Activated naive CD4-positive, alpha-beta T cell treated with anti-CD3 and anti-CD28 coated beads, Interleukin-2, amount 10 ng/mL, durations not matched to agents 7 days and 5 days (primary cell): ENCODE measurements around the gene CDK5R1.
"Not testable (repeated sequence)": the region's sequence is repeated elsewhere in the genome, so short reads cannot be mapped to it uniquely, and the experiment has no call there.

ENCODE experiments used
- CTCF ChIA-PET: fragments of 350-600 bp; sonication (Branson Sonifier 250); formaldehyde crosslinking; loops from one replicate; lab custom pipeline; 2021; ENCODE audit warnings: antibody characterized with exemption; lab: Charles Lee
- DNase-seq: peaks from one replicate; pipeline ENCODE4 v3.0.0-alpha.2; 2020
- H3K27ac Mint-ChIP-seq: one replicate; pipeline ENCODE4 v1.8.0; 2021; ENCODE audit warnings: mild to moderate bottlenecking, moderate library complexity, mixed read lengths
- H3K27me3 Mint-ChIP-seq: one replicate; pipeline ENCODE4 v1.8.0; 2021; ENCODE audit warnings: mild to moderate bottlenecking, mixed read lengths
- H3K36me3 Mint-ChIP-seq: one replicate; pipeline ENCODE4 v1.8.0; 2021; ENCODE audit warnings: mixed read lengths
- H3K4me1 Mint-ChIP-seq: one replicate; pipeline ENCODE4 v1.8.0; 2021; ENCODE audit warnings: mixed read lengths
- H3K4me3 Mint-ChIP-seq: one replicate; pipeline ENCODE4 v1.8.0; 2021; ENCODE audit warnings: mild to moderate bottlenecking, moderate library complexity, mixed read lengths
- H3K9me3 Mint-ChIP-seq: one replicate; pipeline ENCODE4 v1.8.0; 2021; ENCODE audit warnings: mixed read lengths

CDK5R1 gene

DNA sequence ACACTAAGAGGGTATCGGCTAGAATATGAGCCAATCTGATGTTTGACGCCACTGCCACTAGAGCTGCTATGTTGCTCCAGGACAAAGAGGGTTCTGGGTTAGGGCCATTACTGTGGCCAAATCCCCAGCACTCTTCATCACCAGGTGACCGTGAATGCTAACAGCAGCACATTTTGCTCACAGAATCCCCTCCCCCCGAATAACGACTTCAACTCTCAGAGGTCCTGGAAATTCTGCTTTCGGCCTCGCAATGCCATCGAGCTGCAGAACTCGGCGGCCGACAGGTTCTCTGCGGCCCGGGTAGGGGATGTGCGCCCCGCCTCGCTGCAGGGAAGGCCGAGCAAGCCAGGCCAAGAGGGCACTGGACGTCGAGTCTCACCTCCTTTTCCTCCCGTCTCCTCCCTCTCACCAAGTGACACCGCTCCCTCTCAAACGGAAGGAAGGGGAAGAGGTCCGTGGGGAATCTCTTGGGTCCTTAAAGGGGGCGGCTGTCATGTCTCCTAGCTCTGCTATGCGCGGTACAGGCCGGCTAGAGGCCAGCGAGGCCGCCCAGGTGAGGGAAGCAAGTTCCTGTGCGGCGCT, 31.9 kb downstream of the CDK5R1 start:
- H3K4me1 Mint-ChIP-seq = peaks cover 76% of the 10 kb centered on the region
- H3K4me3 Mint-ChIP-seq = peak overlapping the region; percentile 40
- no peaks in the 10 kb centered on the region for H3K9me3 Mint-ChIP-seq
- H3K27me3 Mint-ChIP-seq = peaks cover 6% of the 10 kb centered on the region
- H3K27ac Mint-ChIP-seq = peak overlapping the region; percentile 74
- CTCF ChIA-PET = interaction anchor here (1.1 kb wide), 2 partner anchors 25 to 29 kb away, joined by 3 read pairs; no protein-coding TSS in a partner anchor
- H3K36me3 Mint-ChIP-seq = no peaks in the 10 kb centered on the region
- no peak for DNase-seq

DNA sequence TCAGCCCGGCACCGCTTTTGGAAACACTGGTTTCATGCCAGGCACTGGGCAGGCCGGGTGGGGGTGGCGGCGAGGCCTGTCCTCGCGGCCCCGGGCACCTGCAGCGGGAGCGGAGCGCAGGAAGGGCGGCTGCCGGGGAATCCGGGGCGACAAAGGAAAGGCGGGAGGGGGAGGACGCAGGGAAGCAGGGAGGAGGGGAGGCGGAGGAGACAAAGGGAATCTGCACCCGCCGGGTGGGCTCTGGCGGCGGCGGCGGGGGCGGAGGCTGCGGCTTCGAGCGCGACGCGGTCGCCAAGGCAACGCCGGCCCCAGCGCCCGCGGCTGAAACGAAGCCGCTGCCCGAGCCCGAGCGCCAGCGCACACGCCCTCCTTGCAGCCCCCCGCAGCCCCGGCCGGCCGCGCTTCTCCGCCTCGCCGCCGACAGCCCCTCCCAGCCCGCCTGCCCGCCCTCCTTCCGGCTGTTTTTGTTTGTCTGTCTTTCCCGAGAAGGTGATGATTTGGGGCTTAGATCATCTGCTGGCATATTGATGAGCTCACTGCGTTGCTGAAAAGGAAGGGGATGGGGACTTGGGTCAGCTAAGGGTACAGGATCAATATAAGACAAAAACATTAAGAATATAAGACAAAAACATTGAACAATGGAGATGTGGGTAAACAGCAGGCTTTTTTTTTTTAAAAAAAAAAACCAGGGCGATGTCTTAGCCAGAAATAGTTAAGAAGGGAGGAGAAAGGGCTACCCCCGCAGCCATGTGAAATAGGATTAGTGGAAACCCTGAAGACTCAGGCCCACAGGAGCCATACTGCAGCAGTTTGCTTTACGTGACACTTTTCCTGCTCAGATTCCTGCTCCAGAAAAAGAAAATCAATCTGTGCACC, 32.7 kb downstream of the CDK5R1 start:
- Mint-ChIP-seq H3K27me3 (peaks cover 6% of the 10 kb centered on the region), H3K27ac (peak overlapping the region; percentile 96), H3K9me3 (no peaks in the 10 kb centered on the region), H3K4me3 (peak overlapping the region; percentile 73), H3K36me3 (no peaks in the 10 kb centered on the region), H3K4me1 (peaks cover 82% of the 10 kb centered on the region)
- CTCF ChIA-PET = interaction anchor here (1.3 kb wide), 1 partner anchor 28 kb away, joined by 6 read pairs; no protein-coding TSS in a partner anchor
- peak; percentile 85 for DNase-seq

DNA sequence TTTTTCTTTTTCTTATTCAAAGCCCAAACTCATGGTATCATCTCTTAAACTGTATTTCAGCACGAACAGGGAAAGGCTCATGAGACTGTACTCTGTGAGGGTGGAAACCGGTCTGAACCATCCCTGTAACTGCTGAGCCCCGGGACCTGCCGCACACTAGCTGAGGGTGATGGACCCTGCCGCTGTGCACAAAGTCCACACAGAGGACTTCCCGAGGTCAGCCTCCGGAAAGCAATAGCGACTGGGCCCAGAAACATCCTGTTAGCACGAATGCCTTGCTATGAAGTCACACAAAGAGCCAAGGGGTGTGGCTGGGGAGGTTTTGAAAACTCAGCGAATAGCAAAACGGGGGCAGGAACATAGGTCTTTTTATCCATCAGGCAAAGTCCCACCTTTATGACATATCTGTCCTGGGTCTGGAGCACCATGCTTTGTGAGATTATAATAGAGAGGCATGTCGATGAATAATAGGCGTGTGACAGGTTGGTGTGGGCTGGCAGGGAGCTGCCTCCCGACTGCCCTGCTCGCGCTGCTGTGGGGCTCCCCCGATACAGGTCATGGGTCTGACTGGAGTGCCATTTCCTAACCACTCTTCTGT, 33.4 kb downstream of the CDK5R1 start:
- H3K4me1 Mint-ChIP-seq = peaks cover 86% of the 10 kb centered on the region
- H3K27me3 Mint-ChIP-seq = peaks cover 6% of the 10 kb centered on the region
- peak; percentile 78 for DNase-seq
- peak overlapping the region; percentile 73 for H3K4me3 Mint-ChIP-seq
- peak overlapping the region; percentile 96 for H3K27ac Mint-ChIP-seq
- CTCF ChIA-PET = interaction anchor here (1.3 kb wide), 1 partner anchor 29 kb away, joined by 6 read pairs; no protein-coding TSS in a partner anchor
- H3K9me3 Mint-ChIP-seq = no peaks in the 10 kb centered on the region
- no peaks in the 10 kb centered on the region for H3K36me3 Mint-ChIP-seq

DNA sequence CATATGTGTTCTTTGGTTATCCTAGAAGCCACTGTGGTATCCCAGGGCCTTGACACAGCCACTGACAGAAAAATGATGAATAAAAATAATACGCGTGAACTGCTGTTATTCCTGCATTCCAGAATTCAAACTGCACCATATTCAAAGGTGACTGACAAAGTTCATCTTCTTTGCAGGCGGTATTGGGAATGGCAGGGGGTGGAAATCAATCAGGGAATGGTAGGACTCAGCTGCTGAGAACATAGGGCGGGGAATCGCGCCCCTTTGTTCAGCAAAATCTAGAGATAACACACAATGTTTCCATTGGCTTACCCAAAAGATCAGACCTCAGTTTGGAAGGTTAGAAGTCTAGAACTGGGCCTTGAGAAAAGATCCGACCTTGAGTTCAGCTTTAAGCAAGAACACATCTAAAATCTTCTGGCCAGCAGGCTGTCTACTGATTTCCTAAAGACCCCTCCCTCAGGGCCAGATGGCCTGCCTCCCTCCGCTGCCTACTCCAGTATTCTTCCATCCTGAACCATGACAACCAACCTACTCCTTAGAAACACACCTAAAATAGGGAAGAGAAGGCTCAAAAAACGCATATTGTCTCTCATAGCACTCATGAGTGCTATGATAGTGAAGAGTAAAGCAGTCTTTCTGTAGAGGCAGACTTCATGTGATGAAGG, 34.1 kb downstream of the CDK5R1 start:
- H3K27me3 Mint-ChIP-seq = peaks cover 11% of the 10 kb centered on the region
- CTCF ChIA-PET = no interaction called here
- H3K9me3 Mint-ChIP-seq = no peaks in the 10 kb centered on the region
- H3K27ac Mint-ChIP-seq = peak overlapping the region; percentile 96
- no peak for DNase-seq
- peak overlapping the region; percentile 73 for H3K4me3 Mint-ChIP-seq
- H3K4me1 Mint-ChIP-seq = peaks cover 83% of the 10 kb centered on the region
- H3K36me3 Mint-ChIP-seq = no peaks in the 10 kb centered on the region

DNA sequence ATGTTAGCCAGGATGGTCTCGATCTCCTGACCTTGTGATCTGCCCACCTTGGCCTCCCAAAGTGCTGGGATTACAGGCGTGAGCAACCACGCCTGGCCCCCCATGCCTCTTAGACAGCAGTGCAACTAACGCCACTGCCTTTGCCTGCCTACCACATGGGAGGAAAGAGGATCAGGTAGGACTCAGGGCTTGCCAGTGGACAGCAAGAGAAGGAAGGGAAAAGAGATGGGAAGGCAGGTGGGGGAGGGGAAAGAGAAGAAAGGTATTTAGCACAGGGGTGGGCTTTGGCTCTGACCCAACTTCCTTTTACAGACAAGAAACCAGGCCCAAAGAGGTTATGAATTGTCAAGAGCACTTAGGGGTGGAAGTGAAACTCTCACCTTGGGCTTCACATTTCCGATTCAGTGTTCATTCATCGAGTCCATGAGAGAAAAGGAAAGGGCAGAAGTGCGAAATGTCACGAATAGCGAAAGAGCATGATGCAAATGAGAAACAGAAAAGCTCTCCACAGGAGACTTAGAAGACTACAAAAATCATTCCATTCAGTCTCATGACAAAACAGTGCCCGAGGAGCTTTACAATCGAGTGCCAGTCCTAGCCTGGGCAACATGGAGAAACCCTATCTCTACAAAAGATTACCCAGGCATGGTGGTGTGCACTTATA, 36.4 kb downstream of the CDK5R1 start:
- H3K27ac Mint-ChIP-seq = peak overlapping the region; percentile 89
- H3K9me3 Mint-ChIP-seq = no peaks in the 10 kb centered on the region
- CTCF ChIA-PET = interaction anchor here (1.1 to 3.4 kb wide), 8 partner anchors 19 to 60 kb away, joined by 3 to 22 read pairs (median 10); partner anchors contain the start of gene CDK5R1
- H3K36me3 Mint-ChIP-seq = no peaks in the 10 kb centered on the region
- H3K27me3 Mint-ChIP-seq = peaks cover 25% of the 10 kb centered on the region
- H3K4me3 Mint-ChIP-seq = peak overlapping the region; percentile 5
- DNase-seq = peak; percentile 50
- peaks cover 71% of the 10 kb centered on the region for H3K4me1 Mint-ChIP-seq

DNA sequence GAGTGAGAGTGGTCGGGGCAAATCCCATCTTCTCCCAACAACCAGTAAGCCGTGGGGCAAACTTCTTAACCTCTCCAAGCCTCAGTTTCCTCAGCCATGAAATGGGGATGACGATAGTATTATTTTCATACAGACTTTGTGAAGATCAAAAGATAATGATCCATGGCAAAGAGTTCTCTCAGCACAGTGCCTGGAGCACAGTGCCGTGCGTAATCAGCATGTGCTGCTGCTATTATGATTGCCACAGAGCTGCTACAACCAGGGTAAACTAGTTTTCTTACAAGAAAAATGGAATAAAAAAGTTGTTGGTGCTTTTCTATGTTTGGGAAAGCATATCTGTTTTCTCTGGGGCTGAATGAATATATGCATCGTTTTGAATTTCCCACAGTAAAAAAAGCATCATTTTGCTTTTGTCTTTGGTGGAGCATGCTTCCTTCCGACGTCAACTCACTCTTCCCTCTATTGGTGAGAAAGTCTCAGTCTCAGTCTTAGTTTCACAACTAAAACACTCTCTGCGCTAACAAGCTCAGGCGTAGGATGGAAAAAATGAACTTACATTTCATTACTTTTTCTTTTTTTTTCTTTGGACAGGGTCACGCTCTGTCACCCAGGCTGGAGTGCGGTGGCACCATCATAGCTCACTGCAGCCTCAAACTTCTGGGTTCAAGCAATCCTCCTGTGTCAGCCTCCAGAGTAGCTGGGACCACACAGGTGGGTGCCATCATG, 37.2 kb downstream of the CDK5R1 start:
- CTCF ChIA-PET = interaction anchor here (0.6 to 3.4 kb wide), 10 partner anchors 14 to 85 kb away, joined by 3 to 22 read pairs (median 5); partner anchors contain the start of gene CDK5R1
- peak; percentile 39 for DNase-seq

DNA sequence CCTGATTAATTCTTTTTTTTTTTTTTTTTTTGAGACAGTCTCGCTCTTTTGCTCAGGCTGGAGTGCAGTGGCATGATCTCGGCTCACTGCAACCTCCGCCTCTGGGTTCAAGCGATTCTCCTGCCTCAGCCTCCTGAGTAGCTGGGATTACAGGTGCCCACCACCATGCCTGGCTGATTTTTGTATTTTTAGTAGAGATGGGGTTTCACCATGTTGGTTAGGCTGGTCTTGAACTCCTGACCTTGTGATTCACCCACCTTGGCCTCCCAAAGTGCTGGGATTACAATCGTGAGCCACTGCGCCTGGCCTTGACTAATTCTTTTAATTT, 37.7 kb downstream of the CDK5R1 start:
- peaks cover 72% of the 10 kb centered on the region for H3K4me1 Mint-ChIP-seq
- not testable (repeated sequence) for H3K9me3 Mint-ChIP-seq, H3K36me3 Mint-ChIP-seq, DNase-seq, H3K4me3 Mint-ChIP-seq
- CTCF ChIA-PET = interaction anchor here (0.6 to 3.4 kb wide), 8 partner anchors 20 to 84 kb away, joined by 3 to 22 read pairs (median 8); partner anchors contain the start of gene CDK5R1
- H3K27ac Mint-ChIP-seq = peak overlapping the region; percentile 89
- H3K27me3 Mint-ChIP-seq = peaks cover 27% of the 10 kb centered on the region

More for the DNA sequence above, 37.2 kb downstream of the CDK5R1 start:
- no peaks in the 10 kb centered on the region for H3K36me3 Mint-ChIP-seq
- H3K9me3 Mint-ChIP-seq = no peaks in the 10 kb centered on the region
- H3K27ac Mint-ChIP-seq = peak overlapping the region; percentile 89
- peak overlapping the region; percentile 37 for H3K4me3 Mint-ChIP-seq
- H3K27me3 Mint-ChIP-seq = peaks cover 27% of the 10 kb centered on the region
- peaks cover 71% of the 10 kb centered on the region for H3K4me1 Mint-ChIP-seq

DNA sequence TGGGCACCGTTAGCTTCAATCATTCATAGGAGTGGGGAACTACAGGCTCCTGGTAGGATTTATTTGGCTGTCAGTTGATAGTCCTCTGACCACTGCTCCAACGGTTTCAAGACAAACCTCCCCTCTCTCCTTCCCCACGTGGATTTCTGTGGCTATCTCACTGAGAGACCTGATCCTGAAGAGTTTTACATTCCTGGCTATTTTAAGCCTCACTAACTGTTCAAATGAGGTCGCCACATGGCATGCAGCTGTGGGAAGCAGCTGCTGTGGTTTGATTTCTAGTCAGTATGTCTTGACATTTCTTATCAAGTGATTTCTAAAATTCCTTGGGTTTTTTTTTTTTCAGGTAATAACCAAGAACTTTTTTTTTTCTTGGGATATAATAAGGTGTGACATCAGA, 38.3 kb downstream of the CDK5R1 start:
- Mint-ChIP-seq H3K36me3 (no peaks in the 10 kb centered on the region), H3K4me3 (no peak overlapping the region), H3K27ac (no peak overlapping the region), H3K9me3 (no peaks in the 10 kb centered on the region), H3K4me1 (peaks cover 66% of the 10 kb centered on the region), H3K27me3 (peaks cover 27% of the 10 kb centered on the region)
- DNase-seq = no peak
- CTCF ChIA-PET = interaction anchor here (2.8 to 3.4 kb wide), 3 partner anchors 26 to 37 kb away, joined by 11 to 22 read pairs (median 12); partner anchors contain the start of gene CDK5R1

DNA sequence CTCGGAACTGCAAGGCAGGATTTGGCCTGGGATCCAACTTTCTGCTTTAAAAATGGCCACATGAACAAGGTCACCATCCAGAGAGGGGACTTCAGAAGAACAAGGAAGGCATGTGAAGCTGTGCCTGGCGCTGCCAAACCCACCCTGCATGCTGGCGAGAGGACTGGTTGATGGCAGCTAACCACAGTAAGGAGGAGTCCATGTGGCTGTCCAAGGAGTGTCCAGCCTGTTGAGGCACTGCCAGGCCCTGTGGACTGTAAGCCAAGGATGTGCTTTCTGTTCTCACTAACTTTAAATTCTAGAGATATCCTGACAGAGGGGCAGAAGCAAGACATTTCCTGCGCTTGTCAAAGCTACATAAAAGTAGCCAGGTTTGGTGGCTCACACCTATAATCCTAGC, 40.4 kb downstream of the CDK5R1 start:
- no peak overlapping the region for H3K27ac Mint-ChIP-seq
- CTCF ChIA-PET = interaction anchor here (1.7 kb wide), 1 partner anchor 65 kb away, joined by 3 read pairs; no protein-coding TSS in a partner anchor
- no peaks in the 10 kb centered on the region for H3K9me3 Mint-ChIP-seq
- peaks cover 51% of the 10 kb centered on the region for H3K4me1 Mint-ChIP-seq
- no peak for DNase-seq
- H3K4me3 Mint-ChIP-seq = no peak overlapping the region
- H3K27me3 Mint-ChIP-seq = peaks cover 33% of the 10 kb centered on the region
- no peaks in the 10 kb centered on the region for H3K36me3 Mint-ChIP-seq

DNA sequence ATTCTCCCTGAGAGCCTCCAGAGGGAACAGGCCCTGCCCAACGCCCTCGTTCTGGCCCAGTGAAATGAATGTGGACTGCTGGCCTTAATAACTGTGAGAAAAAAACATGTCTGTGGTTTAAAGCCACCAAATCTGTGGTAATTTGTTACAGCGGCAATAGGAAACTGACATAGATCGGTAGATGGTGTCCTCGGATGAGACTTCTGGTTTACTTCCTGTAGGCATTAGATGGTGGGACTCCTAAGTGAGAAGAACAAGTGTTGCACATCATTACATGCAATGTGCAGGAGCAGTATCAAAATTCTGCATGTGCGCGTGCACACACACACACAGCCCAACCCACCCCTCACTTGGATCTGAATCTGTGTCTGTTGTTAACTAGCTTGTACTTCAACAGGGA, 42.0 kb downstream of the CDK5R1 start:
- Mint-ChIP-seq H3K9me3 (no peaks in the 10 kb centered on the region), H3K27me3 (peaks cover 39% of the 10 kb centered on the region), H3K4me3 (no peak overlapping the region), H3K36me3 (no peaks in the 10 kb centered on the region), H3K27ac (no peak overlapping the region), H3K4me1 (peaks cover 36% of the 10 kb centered on the region)
- CTCF ChIA-PET = interaction anchor here (0.7 kb wide), 1 partner anchor 22 kb away, joined by 3 read pairs; no protein-coding TSS in a partner anchor
- no peak for DNase-seq

DNA sequence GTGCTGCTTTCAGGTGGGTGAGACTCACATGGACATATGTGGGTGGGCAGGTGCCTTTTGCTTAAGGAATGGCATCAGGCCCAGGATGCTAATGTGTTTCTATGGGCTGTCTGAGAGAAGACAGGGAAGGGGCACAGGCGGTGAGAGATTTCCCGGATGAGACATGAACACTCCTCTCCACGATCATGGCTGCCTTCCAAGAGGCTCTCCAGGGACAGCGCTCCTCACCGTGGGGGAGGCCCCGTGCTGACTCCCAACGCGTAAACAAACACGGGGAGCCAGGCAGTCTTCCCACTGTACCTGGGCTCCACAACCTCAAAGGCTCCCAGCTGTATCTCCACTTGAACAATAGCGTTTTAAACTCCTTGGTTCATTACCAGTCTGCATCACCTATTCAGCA, 42.8 kb downstream of the CDK5R1 start:
- peaks cover 31% of the 10 kb centered on the region for H3K4me1 Mint-ChIP-seq
- H3K4me3 Mint-ChIP-seq = no peak overlapping the region
- no peak for DNase-seq
- H3K36me3 Mint-ChIP-seq = no peaks in the 10 kb centered on the region
- CTCF ChIA-PET = interaction anchor here (0.7 kb wide), 1 partner anchor 22 kb away, joined by 3 read pairs; no protein-coding TSS in a partner anchor
- H3K27ac Mint-ChIP-seq = no peak overlapping the region
- no peaks in the 10 kb centered on the region for H3K9me3 Mint-ChIP-seq
- H3K27me3 Mint-ChIP-seq = peaks cover 39% of the 10 kb centered on the region

DNA sequence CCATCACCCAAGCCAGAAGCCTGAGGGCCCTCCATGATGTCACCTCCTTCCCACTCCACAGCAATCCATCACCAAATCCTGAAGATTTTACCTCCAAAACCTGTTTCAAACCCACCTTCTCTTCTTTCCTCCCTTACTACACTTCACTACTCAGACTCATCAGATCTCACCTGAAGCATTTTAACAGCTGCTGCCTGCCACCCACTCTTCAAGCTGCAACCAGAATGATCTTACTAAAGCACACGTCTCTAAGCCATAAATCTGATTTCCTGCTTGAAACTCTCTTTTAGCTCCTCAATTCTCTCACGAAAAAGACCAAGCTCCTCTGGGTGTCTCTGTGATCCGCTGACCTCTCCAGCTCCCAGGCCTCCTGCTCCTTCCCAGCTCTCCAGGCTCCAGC, 46.5 kb downstream of the CDK5R1 start:
- no peak overlapping the region for H3K27ac Mint-ChIP-seq
- H3K9me3 Mint-ChIP-seq = no peaks in the 10 kb centered on the region
- no peak overlapping the region for H3K4me3 Mint-ChIP-seq
- peaks cover 21% of the 10 kb centered on the region for H3K4me1 Mint-ChIP-seq
- DNase-seq = no peak
- H3K36me3 Mint-ChIP-seq = no peaks in the 10 kb centered on the region
- peaks cover 25% of the 10 kb centered on the region for H3K27me3 Mint-ChIP-seq
- CTCF ChIA-PET = interaction anchor here (1.3 to 1.9 kb wide), 4 partner anchors 13 to 154 kb away, joined by 3 to 7 read pairs (median 4); no protein-coding TSS in a partner anchor
